Immature natural killer cell (primary cell): ENCODE data around the gene PLP1. TPM values are rescaled to one million over a fixed set of nuclear protein-coding genes. Genes with fewer than 3 reads are reported as not detected.
A peak's percentile ranks its signal among the peaks of the same experiment; 100 is the strongest.

Experiments
- DNase-seq, 3 donors: peaks; one replicate each; pipeline ENCODE4 v3.0.0; 2022; ENCODE audit warnings: mixed read lengths in 1 of 3
- H3K27ac Mint-ChIP-seq, 6 donors: one replicate each; pipeline ENCODE4 v1.8.0; 2020; ENCODE audit warnings: mixed read lengths in 6 of 6, mild to moderate bottlenecking in 5 of 6, inconsistent platforms in 4 of 6, moderate library complexity in 3 of 6
- H3K27me3 Mint-ChIP-seq, 3 donors: one replicate each; pipeline ENCODE4 v1.8.0; 2020 to 2021; ENCODE audit warnings: low read depth in 3 of 3, mild to moderate bottlenecking in 3 of 3, mixed read lengths in 3 of 3, moderate library complexity in 3 of 3, inconsistent platforms in 1 of 3
- H3K36me3 Mint-ChIP-seq, 3 donors: one replicate each; pipeline ENCODE4 v1.8.0; 2020; ENCODE audit warnings: mixed read lengths in 3 of 3, inconsistent platforms in 2 of 3, mild to moderate bottlenecking in 2 of 3
- H3K4me1 Mint-ChIP-seq, 2 donors: one replicate each; pipeline ENCODE4 v1.8.0; 2020; ENCODE audit warnings: inconsistent platforms in 2 of 2, mild to moderate bottlenecking in 2 of 2, mixed read lengths in 2 of 2, moderate library complexity in 1 of 2
- H3K4me3 Mint-ChIP-seq, 5 donors: one replicate each; pipeline ENCODE4 v1.8.0; 2020; ENCODE audit warnings: mild to moderate bottlenecking in 5 of 5, mixed read lengths in 5 of 5, inconsistent platforms in 3 of 5, moderate library complexity in 3 of 5
- H3K9me3 Mint-ChIP-seq, 6 donors: one replicate each; pipeline ENCODE4 v1.8.0; 2020; ENCODE audit warnings: mild to moderate bottlenecking in 6 of 6, mixed read lengths in 6 of 6, inconsistent platforms in 4 of 6, moderate library complexity in 3 of 6
- polyA plus RNA-seq, 3 donors: library from polyadenylated mRNA; unstranded; fragments of 300-500 nt; fragmentation: Illumina TruSeq; gene quantifications; one replicate each; pipeline ENCODE4 v1.2.3, GENCODE V29; 2021

The PLP1 gene
- polyA plus RNA-seq, result not detected

- Mint-ChIP-seq H3K9me3 (no peaks in the 10 kb centered on the region), H3K27me3 (peaks cover 0 to 9% (median 1%) of the 10 kb centered on the region in 3 donors), H3K36me3 (no peaks in the 10 kb centered on the region), H3K27ac (no peak within 1 kb of the TSS), H3K4me1 (no peaks in the 10 kb centered on the region), H3K4me3 (no peak within 1 kb of the TSS)
- no peak for DNase-seq
Observed at GRCh38 chrX:103776546-103776945, at the start of gene PLP1. Gene PLP1, plus strand, starts transcription at chrX:103776840. Its CDS starts 156 bp downstream, at chrX:103776996.

- DNase-seq, result no peak
- Mint-ChIP-seq H3K4me1 (peaks cover 7 to 9% of the 10 kb centered on the region in 2 donors), H3K27ac (no peak overlapping the region)
Observed at GRCh38 chrX:103727115-103727514, 49.5 kb upstream of the PLP1 start.

GRCh38 chrX:103729015-103729414, 47.6 kb upstream of the PLP1 start:
- H3K4me1 Mint-ChIP-seq, result peaks cover 7 to 9% of the 10 kb centered on the region in 2 donors
- H3K9me3 Mint-ChIP-seq, result no peaks in the 10 kb centered on the region
- DNase-seq, result no peak
- no peak overlapping the region for H3K4me3 Mint-ChIP-seq
- peaks cover 2 to 9% (median 6%) of the 10 kb centered on the region in 3 donors for H3K27me3 Mint-ChIP-seq
- no peaks in the 10 kb centered on the region for H3K36me3 Mint-ChIP-seq
- H3K27ac Mint-ChIP-seq, result no peak overlapping the region

More at GRCh38 chrX:103727115-103727514, 49.5 kb upstream of the PLP1 start:
- Mint-ChIP-seq H3K36me3 (no peaks in the 10 kb centered on the region), H3K4me3 (no peak overlapping the region), H3K27me3 (peaks cover 2 to 8% (median 6%) of the 10 kb centered on the region in 3 donors), H3K9me3 (no peaks in the 10 kb centered on the region)

- Mint-ChIP-seq H3K36me3 (no peaks in the 10 kb centered on the region), H3K9me3 (no peaks in the 10 kb centered on the region), H3K4me1 (peaks cover 7 to 9% of the 10 kb centered on the region in 2 donors), H3K27ac (peak overlapping the region in 1 of 6 donors; percentile 12), H3K27me3 (peaks cover 5 to 14% (median 6%) of the 10 kb centered on the region in 3 donors), H3K4me3 (no peak overlapping the region)
- no peak for DNase-seq
Observed at GRCh38 chrX:103730147-103730795, 46.4 kb upstream of the PLP1 start.

GRCh38 chrX:103730796-103731493, 45.7 kb upstream of the PLP1 start:
- peaks cover 7 to 9% of the 10 kb centered on the region in 2 donors for H3K4me1 Mint-ChIP-seq
- DNase-seq, result no peak
- H3K27ac Mint-ChIP-seq, result peak overlapping the region in 1 of 6 donors; percentile 12
- no peaks in the 10 kb centered on the region for H3K9me3 Mint-ChIP-seq
- H3K36me3 Mint-ChIP-seq, result no peaks in the 10 kb centered on the region
- peaks cover 5 to 14% (median 6%) of the 10 kb centered on the region in 3 donors for H3K27me3 Mint-ChIP-seq
- no peak overlapping the region for H3K4me3 Mint-ChIP-seq

- Mint-ChIP-seq H3K4me3 (no peak overlapping the region), H3K4me1 (peaks cover 7 to 9% of the 10 kb centered on the region in 2 donors), H3K27me3 (peaks cover 5 to 14% (median 6%) of the 10 kb centered on the region in 3 donors), H3K27ac (no peak overlapping the region), H3K9me3 (no peaks in the 10 kb centered on the region), H3K36me3 (no peaks in the 10 kb centered on the region)
- no peak for DNase-seq
Observed at GRCh38 chrX:103733017-103733416, 43.6 kb upstream of the PLP1 start.

GRCh38 chrX:103734125-103734760, 42.4 kb upstream of the PLP1 start:
- no peak for DNase-seq
- Mint-ChIP-seq H3K27ac (no peak overlapping the region), H3K4me1 (peaks cover 7 to 9% of the 10 kb centered on the region in 2 donors), H3K36me3 (no peaks in the 10 kb centered on the region), H3K27me3 (peaks cover 4 to 15% (median 5%) of the 10 kb centered on the region in 3 donors), H3K4me3 (no peak overlapping the region), H3K9me3 (no peaks in the 10 kb centered on the region)

GRCh38 chrX:103737696-103738095, 38.9 kb upstream of the PLP1 start:
- no peak for DNase-seq
- H3K36me3 Mint-ChIP-seq, result no peaks in the 10 kb centered on the region
- no peak overlapping the region for H3K4me3 Mint-ChIP-seq
- H3K27me3 Mint-ChIP-seq, result peaks cover 3 to 11% (median 3%) of the 10 kb centered on the region in 3 donors
- no peaks in the 10 kb centered on the region for H3K4me1 Mint-ChIP-seq
- H3K9me3 Mint-ChIP-seq, result no peaks in the 10 kb centered on the region
- no peak overlapping the region for H3K27ac Mint-ChIP-seq

GRCh38 chrX:103739421-103739820, 37.2 kb upstream of the PLP1 start:
- no peaks in the 10 kb centered on the region for H3K9me3 Mint-ChIP-seq
- no peaks in the 10 kb centered on the region for H3K4me1 Mint-ChIP-seq
- H3K27ac Mint-ChIP-seq, result no peak overlapping the region
- H3K36me3 Mint-ChIP-seq, result no peaks in the 10 kb centered on the region
- H3K27me3 Mint-ChIP-seq, result peaks cover 0 to 6% (median 3%) of the 10 kb centered on the region in 3 donors
- H3K4me3 Mint-ChIP-seq, result no peak overlapping the region
- no peak for DNase-seq

GRCh38 chrX:103741879-103742278, 34.8 kb upstream of the PLP1 start:
- DNase-seq, result no peak
- Mint-ChIP-seq H3K27ac (no peak overlapping the region), H3K36me3 (no peaks in the 10 kb centered on the region), H3K9me3 (no peaks in the 10 kb centered on the region), H3K4me3 (no peak overlapping the region), H3K27me3 (peaks cover 0 to 4% (median 3%) of the 10 kb centered on the region in 3 donors), H3K4me1 (no peaks in the 10 kb centered on the region)

- Mint-ChIP-seq H3K36me3 (no peaks in the 10 kb centered on the region), H3K4me3 (no peak overlapping the region), H3K4me1 (no peaks in the 10 kb centered on the region), H3K27ac (no peak overlapping the region), H3K27me3 (peaks cover 0 to 4% (median 4%) of the 10 kb centered on the region in 3 donors), H3K9me3 (no peaks in the 10 kb centered on the region)
- DNase-seq, result no peak
Observed at GRCh38 chrX:103742339-103742738, 34.3 kb upstream of the PLP1 start.

GRCh38 chrX:103747163-103747562, 29.5 kb upstream of the PLP1 start:
- Mint-ChIP-seq H3K27ac (no peak overlapping the region), H3K9me3 (no peaks in the 10 kb centered on the region), H3K4me3 (no peak overlapping the region), H3K4me1 (no peaks in the 10 kb centered on the region), H3K27me3 (peaks cover 0 to 3% (median 2%) of the 10 kb centered on the region in 3 donors), H3K36me3 (no peaks in the 10 kb centered on the region)
- no peak for DNase-seq

- DNase-seq, result no peak
- H3K4me3 Mint-ChIP-seq, result no peak overlapping the region
- H3K36me3 Mint-ChIP-seq, result no peaks in the 10 kb centered on the region
- peaks cover 0 to 6% (median 2%) of the 10 kb centered on the region in 3 donors for H3K27me3 Mint-ChIP-seq
- H3K27ac Mint-ChIP-seq, result no peak overlapping the region
- peaks cover 0 to 2% (median 0%) of the 10 kb centered on the region in 6 donors for H3K9me3 Mint-ChIP-seq
- H3K4me1 Mint-ChIP-seq, result no peaks in the 10 kb centered on the region
Observed at GRCh38 chrX:103754401-103754800, 22.2 kb upstream of the PLP1 start.

- no peak for DNase-seq
- Mint-ChIP-seq H3K4me1 (no peaks in the 10 kb centered on the region), H3K36me3 (no peaks in the 10 kb centered on the region), H3K9me3 (peaks cover 0 to 2% (median 0%) of the 10 kb centered on the region in 6 donors), H3K27me3 (peaks cover 0 to 4% (median 3%) of the 10 kb centered on the region in 3 donors), H3K27ac (no peak overlapping the region), H3K4me3 (no peak overlapping the region)
Observed at GRCh38 chrX:103756736-103757135, 19.9 kb upstream of the PLP1 start.
